HG03175 (cell line): Measurements from ENCODE around the gene PROSER2.

ENCODE experiments used
- ATAC-seq: cut with Tn5 transposase; IDR thresholded peaks from one replicate; pipeline ENCODE4 v1.9.1; 2021; ENCODE audit warnings: mild to moderate bottlenecking, moderate library complexity; ENCODE audit not compliant: unreplicated experiment

Gene PROSER2

GRCh38 chr10:11799736-11800080, 23.4 kb upstream of the PROSER2 start:
- no peak for ATAC-seq

DNA sequence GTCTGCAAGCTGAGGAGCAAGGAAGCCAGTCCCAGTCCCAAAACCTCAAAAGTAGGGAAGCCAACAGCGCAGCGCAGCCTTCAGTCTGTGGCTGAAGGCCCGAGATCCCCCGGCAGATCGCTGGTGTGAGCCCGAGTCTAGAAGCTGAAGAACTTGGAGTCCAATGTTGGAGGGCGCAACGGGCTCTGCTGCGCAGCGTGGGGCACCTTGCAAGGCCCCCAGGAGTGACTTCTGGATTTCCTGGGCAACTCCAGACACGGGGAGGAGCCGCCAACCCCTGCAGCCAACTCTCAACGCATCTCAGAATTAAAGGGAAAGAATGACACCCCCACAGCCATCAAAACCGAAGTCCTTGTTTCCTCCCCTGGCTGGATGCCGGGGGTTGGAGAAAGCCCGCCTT, 18.8 kb upstream of the PROSER2 start:
- ATAC-seq = no peak

DNA sequence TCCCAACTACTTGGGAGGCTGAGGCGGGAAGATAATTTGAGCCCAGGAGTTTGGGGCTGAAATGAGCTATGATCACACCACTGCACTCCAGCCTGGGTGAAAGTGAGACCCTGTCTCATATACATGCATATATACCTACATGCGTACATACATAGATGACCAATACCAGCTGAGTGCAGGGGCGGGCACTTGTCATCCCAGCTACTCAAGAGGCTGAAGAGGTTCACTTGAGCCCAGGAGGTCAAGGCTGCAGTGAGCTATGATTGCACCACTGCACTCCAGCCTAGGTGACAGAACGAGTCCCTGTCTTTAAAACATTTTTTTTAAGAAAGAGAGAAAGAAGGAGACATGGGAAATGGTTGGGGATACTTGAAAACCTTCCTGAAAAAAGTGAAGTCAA, 17.4 kb upstream of the PROSER2 start:
- no peak for ATAC-seq

DNA sequence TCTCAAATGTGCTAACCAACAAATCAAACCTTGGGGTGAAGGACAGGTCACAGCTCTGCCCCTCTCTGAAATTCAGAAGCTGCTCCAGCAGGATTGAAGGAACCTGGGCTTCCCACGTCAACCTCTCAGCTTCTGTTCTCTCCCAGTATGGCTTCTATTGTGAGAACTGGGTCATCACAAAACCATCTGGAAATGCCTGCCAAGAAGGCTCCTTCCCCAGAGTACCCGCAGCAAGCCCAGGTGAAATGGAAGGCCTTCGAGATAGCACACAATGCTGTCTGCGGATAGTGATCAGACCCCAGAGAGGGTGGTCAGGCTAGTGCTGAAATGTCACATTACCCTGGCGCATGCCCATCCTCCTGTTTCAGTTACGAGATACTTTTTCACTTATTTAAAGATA, 16.4 kb upstream of the PROSER2 start:
- ATAC-seq = no peak

- ATAC-seq = no peak
Observed at GRCh38 chr10:11808808-11809207, 14.3 kb upstream of the PROSER2 start.

GRCh38 chr10:11810313-11810766, 12.8 kb upstream of the PROSER2 start:
- ATAC-seq = no peak

DNA sequence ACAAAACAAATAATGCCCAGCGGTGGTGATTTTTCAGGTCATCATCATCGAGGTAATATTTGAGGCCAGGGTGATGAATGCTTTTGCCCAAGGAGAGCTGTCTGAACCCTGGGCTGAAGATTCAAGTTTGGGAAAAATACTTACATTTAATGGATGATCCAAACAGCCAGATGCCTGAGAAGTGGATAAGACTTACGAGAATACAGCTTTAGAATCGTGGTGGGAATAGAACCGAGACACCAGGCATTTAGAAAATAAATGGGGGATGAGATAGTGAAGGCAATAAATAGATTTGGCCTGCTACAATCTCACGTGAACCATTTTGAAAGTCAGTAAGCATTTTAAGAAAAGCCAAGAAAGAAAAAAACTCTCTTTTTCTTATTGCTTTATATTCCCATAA, 12.2 kb upstream of the PROSER2 start:
- no peak for ATAC-seq

DNA sequence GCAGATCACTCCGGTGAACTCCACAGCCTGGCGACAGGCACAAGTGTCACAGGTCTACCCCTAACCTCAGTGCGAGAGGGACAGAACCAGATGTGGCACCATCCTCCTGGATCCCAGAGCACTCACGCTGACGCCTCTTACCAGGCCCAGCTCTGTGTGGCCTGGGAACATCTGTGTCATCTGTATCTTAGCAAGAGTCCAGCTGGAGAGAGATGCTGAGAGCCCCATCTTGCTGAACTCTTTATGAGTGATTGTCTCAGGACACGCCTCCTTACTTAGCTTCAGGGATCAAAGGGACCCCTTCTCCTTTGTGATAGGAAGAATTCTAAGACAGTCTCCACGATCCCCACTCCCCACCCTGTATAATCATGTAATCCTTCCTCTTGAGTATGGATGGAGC, 10.0 kb upstream of the PROSER2 start:
- no peak for ATAC-seq

GRCh38 chr10:11813855-11814567, 9.1 kb upstream of the PROSER2 start:
- no peak for ATAC-seq

DNA sequence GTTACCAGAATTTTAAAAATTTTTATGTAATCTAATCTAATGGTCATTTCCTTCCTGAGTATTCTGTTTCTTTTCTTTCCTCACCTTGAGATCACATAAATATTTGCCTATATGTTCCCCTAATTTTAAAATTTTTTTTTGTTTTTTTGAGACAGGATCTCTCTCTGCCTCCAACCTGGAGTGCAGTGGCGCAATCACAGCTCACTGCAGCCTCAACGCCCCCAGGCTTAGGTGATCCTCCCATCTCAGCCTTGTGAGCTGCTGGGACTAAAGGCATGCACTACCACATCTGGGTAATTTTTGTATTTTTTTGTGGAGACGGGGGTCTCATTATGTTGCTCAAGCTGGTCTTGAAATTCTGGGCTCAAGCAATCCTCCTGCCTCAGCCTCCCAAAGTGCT, 4.1 kb upstream of the PROSER2 start:
- ATAC-seq = no peak

DNA sequence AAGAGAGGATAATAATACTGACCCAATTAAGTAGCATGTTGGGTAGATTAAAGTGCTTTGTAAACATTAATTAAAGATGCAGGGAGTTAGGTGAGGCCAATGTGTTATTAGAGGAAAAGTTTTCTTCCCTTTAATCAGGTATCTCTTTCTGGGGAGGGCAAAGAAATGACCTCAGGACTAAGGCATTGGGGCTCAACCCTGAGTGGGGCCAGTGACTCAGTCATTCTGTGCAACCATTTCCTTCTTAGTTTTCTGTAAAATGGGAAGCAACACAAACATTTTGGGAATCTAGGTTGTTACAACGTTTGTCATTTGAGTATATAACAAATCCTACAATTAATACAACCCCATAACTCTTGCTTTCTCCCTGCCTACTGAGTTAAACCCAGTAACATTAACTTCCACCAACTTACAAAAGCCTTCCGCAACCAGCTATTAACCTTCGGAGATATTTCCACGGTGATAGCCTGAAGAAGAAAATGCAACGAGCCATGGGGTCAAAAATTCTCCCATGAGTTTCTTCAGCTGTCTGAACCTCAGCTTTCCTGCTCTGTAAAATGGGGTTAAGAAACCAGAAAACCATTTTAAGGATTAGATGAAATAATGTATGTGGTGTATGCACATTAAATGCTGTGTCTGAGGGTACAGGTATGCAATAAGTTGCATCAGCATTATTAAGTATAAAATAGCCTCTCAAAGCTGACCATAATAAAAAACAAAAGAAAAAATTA, 965 bp upstream of the PROSER2 start:
- no peak for ATAC-seq

- no peak for ATAC-seq
Observed at GRCh38 chr10:11822809-11823121, 391 bp upstream of the PROSER2 start.

DNA sequence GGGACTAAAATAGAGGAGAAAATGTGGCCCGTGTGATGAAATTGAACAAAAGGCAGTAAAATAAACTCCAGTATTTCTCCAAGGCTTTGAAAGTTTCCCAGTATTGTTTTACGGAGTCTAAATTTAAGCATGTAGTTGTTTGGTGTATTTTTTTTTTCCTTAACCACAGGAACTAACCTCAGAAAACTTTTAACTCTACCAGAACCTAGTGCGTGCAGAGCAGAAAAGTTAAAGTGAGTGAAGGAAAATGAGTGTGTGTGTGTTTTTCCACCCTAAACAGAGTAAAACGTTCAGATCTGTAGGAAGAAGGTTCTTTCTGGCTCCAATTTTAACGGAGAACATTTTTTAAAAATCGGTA, 812 bp downstream of the PROSER2 start:
- ATAC-seq = no peak

GRCh38 chr10:11824376-11824775, 1.2 kb downstream of the PROSER2 start:
- ATAC-seq = no peak

- no peak for ATAC-seq
Observed at GRCh38 chr10:11824825-11825224, 1.7 kb downstream of the PROSER2 start.

DNA sequence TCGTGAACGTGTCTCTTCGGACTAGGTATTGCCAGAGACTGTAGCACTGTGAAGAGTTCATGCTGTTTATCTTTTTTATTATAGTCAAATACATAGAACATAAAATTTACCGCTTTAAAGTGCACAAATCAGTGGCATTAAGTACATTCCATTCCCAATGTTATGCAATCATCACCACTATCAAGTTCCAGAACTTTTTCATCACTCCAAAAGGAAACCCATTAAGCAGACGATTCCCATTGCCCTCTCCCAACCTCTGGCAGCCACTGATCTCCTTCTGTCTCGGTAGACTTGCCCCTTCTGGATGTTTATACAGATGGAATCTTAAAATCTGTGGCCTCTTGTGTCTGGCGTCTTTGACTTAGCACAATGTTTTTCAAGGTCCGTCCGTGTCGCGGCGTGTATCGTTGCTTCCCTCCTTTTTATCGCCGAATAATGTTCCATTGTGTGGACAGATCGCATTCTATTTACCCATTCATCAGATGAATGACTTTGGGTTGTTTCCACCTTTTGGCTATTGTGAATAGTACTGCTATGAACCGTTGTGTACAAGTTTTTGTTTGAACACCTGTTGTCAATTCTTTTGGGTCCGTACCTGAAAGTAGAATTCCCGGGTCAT, 2.7 kb downstream of the PROSER2 start:
- no peak for ATAC-seq

DNA sequence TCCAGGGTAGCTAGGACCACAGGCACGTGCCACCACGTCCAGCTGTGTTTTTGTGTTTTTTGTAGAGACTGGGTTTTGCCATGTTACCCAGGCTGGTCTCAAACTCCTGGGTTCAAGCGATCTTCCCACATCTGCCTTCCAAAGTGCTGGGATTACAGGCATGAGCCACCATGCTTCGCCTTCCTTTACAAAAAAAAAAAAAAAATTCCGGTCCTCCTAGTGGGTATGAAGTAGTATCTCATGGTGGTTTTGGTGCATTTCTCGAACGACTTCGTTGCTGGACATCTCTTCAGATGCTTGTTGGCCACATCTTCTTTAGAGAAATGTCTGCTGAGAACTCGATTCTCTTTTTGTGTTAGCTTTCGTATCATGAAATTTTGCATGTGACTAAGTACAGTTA, 3.9 kb downstream of the PROSER2 start:
- no peak for ATAC-seq

DNA sequence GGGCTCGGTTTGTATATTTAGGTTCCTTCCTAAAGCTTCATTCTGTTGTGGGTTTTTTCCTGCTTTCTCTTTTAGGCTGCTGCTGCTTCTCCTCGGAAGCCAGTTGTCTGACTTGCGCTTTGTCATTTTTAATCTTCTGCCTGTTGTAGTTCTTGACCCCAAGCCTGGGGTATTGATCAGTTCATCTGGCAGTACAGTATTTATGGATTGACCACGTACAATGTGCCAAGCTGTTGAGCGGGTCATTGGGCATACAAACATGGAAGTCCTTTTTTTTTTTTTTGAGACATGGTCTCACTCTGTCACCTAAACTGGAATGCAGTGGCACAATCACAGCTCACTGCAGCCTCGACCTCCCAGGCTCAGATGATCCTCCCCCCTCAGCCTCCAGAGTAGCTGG, 4.3 kb downstream of the PROSER2 start:
- no peak for ATAC-seq

DNA sequence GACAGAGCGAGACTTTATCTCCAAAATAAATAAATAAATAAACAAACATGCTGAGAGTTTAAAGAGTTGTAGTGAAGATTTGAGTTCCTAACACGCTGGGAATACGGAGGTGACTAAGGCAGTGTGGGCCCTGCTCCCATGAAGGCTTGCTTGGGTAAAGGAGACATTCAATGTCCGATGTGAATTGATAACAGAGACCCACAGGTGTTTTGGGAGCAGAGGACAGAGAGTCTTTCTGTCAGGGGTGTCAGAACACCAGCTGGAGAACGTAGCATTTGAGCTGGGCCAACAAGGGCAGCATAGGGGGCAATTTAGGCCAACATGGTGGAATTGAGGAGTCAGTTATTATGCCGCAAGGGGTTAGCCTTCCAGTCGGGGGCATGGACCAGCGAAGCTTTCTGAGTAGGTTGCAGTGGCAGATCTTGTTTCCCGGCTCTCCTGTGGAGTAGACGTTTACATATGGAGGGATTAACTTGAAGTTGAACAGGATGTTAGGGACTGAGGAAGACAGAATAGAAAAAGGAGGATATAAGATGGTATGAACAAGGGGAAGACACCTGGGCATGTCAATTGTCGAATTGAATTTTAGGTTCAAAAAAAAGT, 5.6 kb downstream of the PROSER2 start:
- ATAC-seq = no peak

GRCh38 chr10:11830836-11831519, 7.8 kb downstream of the PROSER2 start:
- no peak for ATAC-seq

GRCh38 chr10:11831520-11831951, 8.4 kb downstream of the PROSER2 start:
- ATAC-seq = no peak
